ENCODE data around the gene SCO1. TPM values are rescaled to one million over a fixed set of nuclear protein-coding genes. Genes with fewer than 3 reads are reported as not detected.

The SCO1 gene
- total and polyA plus RNA-seq, 8 donors, result 3.3 to 12.4 (median 9.4) TPM

DNA sequence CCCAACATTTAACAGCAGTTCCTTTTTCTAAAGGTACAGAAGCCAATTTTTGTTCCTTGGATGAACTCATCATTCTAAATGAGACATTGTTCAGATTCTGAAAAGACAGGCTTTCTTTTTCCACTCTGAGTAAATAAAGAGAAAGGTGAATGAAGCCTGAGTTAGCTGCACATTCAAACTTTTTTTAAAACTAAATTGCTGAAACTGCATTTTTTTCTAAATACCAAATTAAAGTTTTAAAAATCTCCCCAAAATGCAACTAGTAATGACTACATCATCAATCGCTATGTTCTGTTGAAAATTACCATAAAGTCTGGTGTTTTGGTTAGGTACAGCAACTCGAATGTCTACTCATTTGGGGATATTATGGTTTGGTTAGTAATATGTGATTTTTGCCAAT lies 9.8 kb downstream of the SCO1 start:
- FAIRE-seq (no peak), DNase-seq (no peak), ATAC-seq (no peak)
- intact Hi-C loops (cut with DNase I), result no loop called here
- no peaks in the 10 kb centered on the region for H3K4me1 ChIP-seq
- 85 to 92% methylated on average over 2 of the region's 2 CpGs for WGBS, 2 donors
- H3K36me3 ChIP-seq, result peaks cover 0 to 38% (median 19%) of the 10 kb centered on the region in 3 donors
- TF ChIP-seq, protein P1, sequence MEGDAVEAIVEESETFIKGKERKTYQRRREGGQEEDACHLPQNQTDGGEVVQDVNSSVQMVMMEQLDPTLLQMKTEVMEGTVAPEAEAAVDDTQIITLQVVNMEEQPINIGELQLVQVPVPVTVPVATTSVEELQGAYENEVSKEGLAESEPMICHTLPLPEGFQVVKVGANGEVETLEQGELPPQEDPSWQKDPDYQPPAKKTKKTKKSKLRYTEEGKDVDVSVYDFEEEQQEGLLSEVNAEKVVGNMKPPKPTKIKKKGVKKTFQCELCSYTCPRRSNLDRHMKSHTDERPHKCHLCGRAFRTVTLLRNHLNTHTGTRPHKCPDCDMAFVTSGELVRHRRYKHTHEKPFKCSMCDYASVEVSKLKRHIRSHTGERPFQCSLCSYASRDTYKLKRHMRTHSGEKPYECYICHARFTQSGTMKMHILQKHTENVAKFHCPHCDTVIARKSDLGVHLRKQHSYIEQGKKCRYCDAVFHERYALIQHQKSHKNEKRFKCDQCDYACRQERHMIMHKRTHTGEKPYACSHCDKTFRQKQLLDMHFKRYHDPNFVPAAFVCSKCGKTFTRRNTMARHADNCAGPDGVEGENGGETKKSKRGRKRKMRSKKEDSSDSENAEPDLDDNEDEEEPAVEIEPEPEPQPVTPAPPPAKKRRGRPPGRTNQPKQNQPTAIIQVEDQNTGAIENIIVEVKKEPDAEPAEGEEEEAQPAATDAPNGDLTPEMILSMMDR (IDR thresholded peaks at IDR 0.05), result no peak
- H3K27ac ChIP-seq, result no peak overlapping the region
- H3K4me3 ChIP-seq, result no peak overlapping the region
- no peaks in the 10 kb centered on the region for H3K27me3 ChIP-seq
- H3K9me3 ChIP-seq, result no peaks in the 10 kb centered on the region

- intact Hi-C loops (cut with DNase I), result no loop called here
- H3K9me3 ChIP-seq, result no peaks in the 10 kb centered on the region
- no peaks in the 10 kb centered on the region for H3K4me1 ChIP-seq
- FAIRE-seq, result no peak
- no peaks in the 10 kb centered on the region for H3K27me3 ChIP-seq
- TF ChIP-seq, protein P1 (IDR thresholded peaks at IDR 0.05), result no peak
- 55 to 74% methylated on average over 2 of the region's 2 CpGs for WGBS, 2 donors
- H3K27ac ChIP-seq, result no peak overlapping the region
- no peak overlapping the region for H3K4me3 ChIP-seq
- no peak for DNase-seq
- ATAC-seq, result no peak
- H3K36me3 ChIP-seq, result peaks cover 0 to 31% (median 26%) of the 10 kb centered on the region in 3 donors
Measured at GRCh38 chr17:10683853-10684252, 13.5 kb downstream of the SCO1 start.

DNA sequence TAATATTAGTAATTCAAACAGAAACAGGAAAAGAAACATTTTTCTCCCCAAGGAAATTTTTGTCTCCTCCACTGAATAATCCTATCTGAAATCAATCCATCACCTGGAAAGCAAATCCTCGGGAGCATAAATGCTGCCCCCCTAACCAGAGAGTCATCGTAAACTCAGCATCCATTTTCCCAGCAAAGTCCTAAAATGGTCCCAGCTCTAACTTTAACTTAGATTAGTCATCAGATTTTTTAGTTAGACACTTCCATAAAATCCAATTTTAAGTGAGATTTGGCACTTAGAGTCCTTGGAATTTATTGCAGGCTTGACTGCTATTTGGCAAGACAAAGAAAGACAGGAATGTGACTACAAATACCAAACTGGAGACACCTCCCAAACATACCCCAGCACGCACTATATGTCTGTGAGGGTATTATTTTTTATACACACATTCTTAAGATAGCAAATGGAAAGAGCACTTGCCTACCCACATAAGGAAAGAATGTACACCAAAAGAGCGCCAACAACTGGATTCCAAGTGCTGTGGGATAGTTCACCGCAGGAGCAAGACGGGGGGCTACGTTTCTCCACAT lies 15.4 kb downstream of the SCO1 start:
- Histone ChIP-seq H3K27ac (no peak overlapping the region), H3K4me3 (no peak overlapping the region), H3K27me3 (no peaks in the 10 kb centered on the region), H3K9me3 (no peaks in the 10 kb centered on the region), H3K4me1 (no peaks in the 10 kb centered on the region), H3K36me3 (peaks cover 0 to 44% (median 26%) of the 10 kb centered on the region in 3 donors)
- intact Hi-C loops (cut with DNase I), result no loop called here
- 80 to 89% methylated on average over 7 of the region's 7 CpGs for WGBS, 2 donors
- no peak for DNase-seq
- TF ChIP-seq, protein P1 (IDR thresholded peaks at IDR 0.05), result no peak
- FAIRE-seq, result no peak
- ATAC-seq, result no peak

DNA sequence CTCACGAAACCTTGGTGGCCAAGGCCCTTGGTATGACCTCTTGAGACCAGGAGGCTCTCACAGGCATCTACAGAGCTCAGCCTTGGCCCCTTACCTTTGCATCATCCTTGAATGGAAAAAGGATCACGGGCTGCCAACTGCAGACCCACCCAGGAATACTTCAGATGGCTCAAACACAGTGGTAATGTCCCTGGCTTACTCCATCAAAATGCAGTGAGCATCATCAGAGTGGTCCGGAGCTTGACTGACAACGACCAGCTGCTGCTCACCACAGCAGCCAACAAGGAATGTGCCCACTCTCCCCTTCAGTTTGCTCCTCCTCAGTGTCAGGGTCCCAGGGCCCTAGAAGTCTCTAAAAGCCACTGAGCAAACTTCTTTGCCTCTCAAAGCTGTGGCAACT lies 22.6 kb downstream of the SCO1 start:
- WGBS, 2 donors, result 96 to 98% methylated on average over 4 of the region's 4 CpGs
- DNase-seq (no peak), FAIRE-seq (no peak), ATAC-seq (no peak)
- TF ChIP-seq, protein P1 (IDR thresholded peaks at IDR 0.05), result no peak
- H3K4me3 ChIP-seq, result no peak overlapping the region
- no peak overlapping the region for H3K27ac ChIP-seq
- H3K9me3 ChIP-seq, result no peaks in the 10 kb centered on the region
- no peaks in the 10 kb centered on the region for H3K4me1 ChIP-seq
- H3K27me3 ChIP-seq, result no peaks in the 10 kb centered on the region
- peaks cover 0 to 16% (median 0%) of the 10 kb centered on the region in 3 donors for H3K36me3 ChIP-seq
- intact Hi-C loops (cut with DNase I), result no loop called here

DNA sequence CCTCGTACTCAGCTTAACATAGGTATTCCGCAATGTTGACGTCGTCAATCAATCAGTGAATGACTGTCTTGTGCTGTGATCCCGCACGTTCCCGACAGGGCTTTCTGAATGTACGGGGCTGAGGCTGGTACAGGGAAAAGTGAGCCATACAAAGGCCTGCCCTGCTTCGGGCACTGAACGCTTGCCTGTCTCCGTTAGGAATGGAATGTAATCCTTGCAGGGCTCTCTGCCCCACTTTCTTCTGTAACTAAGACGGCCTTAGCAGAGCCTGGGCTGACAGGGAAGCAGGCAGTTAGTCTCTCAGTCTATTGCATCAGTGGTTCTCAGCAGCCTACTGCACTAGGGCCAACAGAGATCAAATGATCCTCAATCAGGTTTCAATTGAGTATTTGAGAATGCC lies 24.0 kb downstream of the SCO1 start:
- Histone ChIP-seq H3K36me3 (peaks cover 0 to 8% (median 0%) of the 10 kb centered on the region in 3 donors), H3K4me1 (no peaks in the 10 kb centered on the region), H3K4me3 (no peak overlapping the region), H3K27me3 (no peaks in the 10 kb centered on the region), H3K27ac (no peak overlapping the region), H3K9me3 (no peaks in the 10 kb centered on the region)
- intact Hi-C loops (cut with DNase I), result no loop called here
- 92 to 94% methylated on average over 12 of the region's 12 CpGs for WGBS, 2 donors
- TF ChIP-seq, protein P1 (IDR thresholded peaks at IDR 0.05), result no peak
- DNase-seq (no peak), FAIRE-seq (no peak), ATAC-seq (peak in 1 of 4 donors; percentile 32)

All from pancreas (tissue), 10 donors.